Tibial nerve (tissue), 4 donors: ENCODE data around the gene MKNK1.

Experiments
- EP300 ChIP-seq, 2 donors: sonication (generic); formaldehyde crosslinking; IDR thresholded peaks; one replicate each; pipeline ENCODE4 v1.6.1; 2017; ENCODE audit warnings: antibody characterized with exemption in 2 of 2, mild to moderate bottlenecking in 1 of 2
- POLR2A ChIP-seq, 2 donors: fragments of 450-650 bp; IDR thresholded peaks; one replicate each; pipeline ENCODE4 v1.6.1; 2017; ENCODE audit warnings: antibody characterized with exemption in 2 of 2, mild to moderate bottlenecking in 2 of 2, moderate library complexity in 2 of 2
- TF ChIP-seq, protein P1 (sequence below), 5 experiments: fragments of 200-600 bp in 3 of 5; fragments of 450-650 bp in 2 of 5; sonication (generic) in 3 of 5; IDR thresholded peaks; one replicate each; pipeline ENCODE4 v1.5.1; 2016 to 2019; ENCODE audit warnings: antibody characterized with exemption in 5 of 5, mild to moderate bottlenecking in 3 of 5, moderate library complexity in 2 of 5

DNA sequence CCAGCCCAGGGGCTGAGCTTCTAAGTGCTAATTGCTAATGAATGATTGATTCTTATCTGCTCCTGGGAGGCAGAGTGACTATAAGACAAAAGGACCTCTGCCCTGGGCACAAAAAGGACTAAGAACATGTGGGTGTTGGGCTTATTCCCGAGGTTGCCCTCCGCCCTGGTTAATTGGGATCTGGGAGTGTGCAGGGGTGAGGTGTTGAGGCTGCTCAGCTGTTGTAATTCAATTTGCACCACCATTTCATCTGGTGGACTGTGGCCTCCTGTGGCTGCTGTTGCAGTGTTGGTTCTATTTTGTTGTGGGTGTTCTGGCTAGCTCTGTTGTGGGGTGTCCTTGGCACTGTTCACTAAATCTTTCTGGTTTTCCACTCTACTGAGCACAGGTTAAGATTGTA is 65.9 kb downstream of the MKNK1 start:
- TF ChIP-seq, protein P1, sequence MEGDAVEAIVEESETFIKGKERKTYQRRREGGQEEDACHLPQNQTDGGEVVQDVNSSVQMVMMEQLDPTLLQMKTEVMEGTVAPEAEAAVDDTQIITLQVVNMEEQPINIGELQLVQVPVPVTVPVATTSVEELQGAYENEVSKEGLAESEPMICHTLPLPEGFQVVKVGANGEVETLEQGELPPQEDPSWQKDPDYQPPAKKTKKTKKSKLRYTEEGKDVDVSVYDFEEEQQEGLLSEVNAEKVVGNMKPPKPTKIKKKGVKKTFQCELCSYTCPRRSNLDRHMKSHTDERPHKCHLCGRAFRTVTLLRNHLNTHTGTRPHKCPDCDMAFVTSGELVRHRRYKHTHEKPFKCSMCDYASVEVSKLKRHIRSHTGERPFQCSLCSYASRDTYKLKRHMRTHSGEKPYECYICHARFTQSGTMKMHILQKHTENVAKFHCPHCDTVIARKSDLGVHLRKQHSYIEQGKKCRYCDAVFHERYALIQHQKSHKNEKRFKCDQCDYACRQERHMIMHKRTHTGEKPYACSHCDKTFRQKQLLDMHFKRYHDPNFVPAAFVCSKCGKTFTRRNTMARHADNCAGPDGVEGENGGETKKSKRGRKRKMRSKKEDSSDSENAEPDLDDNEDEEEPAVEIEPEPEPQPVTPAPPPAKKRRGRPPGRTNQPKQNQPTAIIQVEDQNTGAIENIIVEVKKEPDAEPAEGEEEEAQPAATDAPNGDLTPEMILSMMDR (IDR thresholded peaks at IDR 0.05) = no peak
- TF ChIP-seq POLR2A (IDR thresholded peaks at IDR 0.05) (no peak), EP300 (IDR thresholded peaks at IDR 0.05) (no peak)
